ENCODE data around the gene CACNA2D4. TPM values are rescaled to one million over a fixed set of nuclear protein-coding genes. Genes with fewer than 3 reads are reported as not detected.
A peak's percentile ranks its signal among the peaks of the same experiment; 100 is the strongest.

The CACNA2D4 gene
- total and polyA plus RNA-seq, 2 donors from 2014 or later: 2.5 to 7.3 TPM

- FAIRE-seq (no peak), DNase-seq (peak in 2 of 5 donors; percentile 9 to 52)
- no peak overlapping the region for H3K4me3 ChIP-seq (ENCODE audit: low read length in 3 of 3)
- H3K9ac ChIP-seq (ENCODE audit: low read length in 3 of 3): no peak overlapping the region
- intact Hi-C loops (cut with DNase I): no loop called here
- no peaks in the 10 kb centered on the region for H3K36me3 ChIP-seq (ENCODE audit: control insufficient read depth in 2 of 3, insufficient read depth in 3 of 3, low read length in 3 of 3)
- H3K9me3 ChIP-seq (ENCODE audit: control insufficient read depth in 2 of 3, insufficient read depth in 1 of 3, low read length in 3 of 3): no peaks in the 10 kb centered on the region
- no peaks in the 10 kb centered on the region for H3K27me3 ChIP-seq (ENCODE audit: control insufficient read depth, insufficient read depth, low read length)
- H3K4me1 ChIP-seq (ENCODE audit: control insufficient read depth in 2 of 3, insufficient read depth in 2 of 3, low read depth in 1 of 3, low read length in 3 of 3): no peaks in the 10 kb centered on the region
- no peak overlapping the region for H3K27ac ChIP-seq (ENCODE audit: low read depth in 2 of 2, low read length in 2 of 2)
- TF ChIP-seq CTCF (IDR thresholded peaks at IDR 0.05; ENCODE audit: borderline replicate concordance, extremely low read depth, insufficient read depth): no peak
Measured at GRCh38 chr12:1922075-1922709, 3.7 kb upstream of the CACNA2D4 start.

DNA sequence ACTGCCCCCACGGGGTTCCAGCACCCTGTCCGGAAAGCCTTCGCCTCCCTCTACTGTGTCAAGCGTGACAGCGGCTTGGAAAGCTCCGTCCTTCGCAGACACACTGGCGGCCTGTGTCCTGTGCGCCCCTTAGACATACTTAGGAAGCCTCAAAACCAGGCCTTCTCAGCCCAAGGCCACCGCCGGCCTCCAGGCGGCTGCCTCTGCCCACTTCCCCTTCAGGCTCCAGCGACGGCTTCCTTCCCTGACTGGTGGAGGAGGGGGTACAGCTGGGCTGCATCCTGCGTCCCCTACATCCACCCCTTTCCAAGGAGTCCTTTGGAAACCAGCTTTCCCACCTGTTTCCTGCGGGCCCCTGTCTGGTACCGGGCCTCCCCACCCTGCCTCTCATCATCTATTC lies 2.5 kb upstream of the CACNA2D4 start:
- no peak for FAIRE-seq
- H3K4me3 ChIP-seq (ENCODE audit: low read length in 3 of 3): no peak overlapping the region
- no peak overlapping the region for H3K9ac ChIP-seq (ENCODE audit: low read length in 3 of 3)
- H3K9me3 ChIP-seq (ENCODE audit: control insufficient read depth in 2 of 3, insufficient read depth in 1 of 3, low read length in 3 of 3): no peaks in the 10 kb centered on the region
- peak in 1 of 5 donors; percentile 30 for DNase-seq
- no peaks in the 10 kb centered on the region for H3K27me3 ChIP-seq (ENCODE audit: control insufficient read depth, insufficient read depth, low read length)
- no peak overlapping the region for H3K27ac ChIP-seq (ENCODE audit: low read depth in 2 of 2, low read length in 2 of 2)
- H3K4me1 ChIP-seq (ENCODE audit: control insufficient read depth in 2 of 3, insufficient read depth in 2 of 3, low read depth in 1 of 3, low read length in 3 of 3): no peaks in the 10 kb centered on the region
- intact Hi-C loops (cut with DNase I): no loop called here
- H3K36me3 ChIP-seq (ENCODE audit: control insufficient read depth in 2 of 3, insufficient read depth in 3 of 3, low read length in 3 of 3): no peaks in the 10 kb centered on the region
- no peak for TF ChIP-seq CTCF (IDR thresholded peaks at IDR 0.05; ENCODE audit: borderline replicate concordance, extremely low read depth, insufficient read depth)

GRCh38 chr12:1920436-1920835 lies 2.0 kb upstream of the CACNA2D4 start:
- H3K4me3 ChIP-seq (ENCODE audit: low read length in 3 of 3): no peak overlapping the region
- H3K4me1 ChIP-seq (ENCODE audit: control insufficient read depth in 2 of 3, insufficient read depth in 2 of 3, low read depth in 1 of 3, low read length in 3 of 3): no peaks in the 10 kb centered on the region
- no peak overlapping the region for H3K9ac ChIP-seq (ENCODE audit: low read length in 3 of 3)
- DNase-seq (peak in 1 of 5 donors; percentile 23), FAIRE-seq (no peak)
- no peak overlapping the region for H3K27ac ChIP-seq (ENCODE audit: low read depth in 2 of 2, low read length in 2 of 2)
- no peaks in the 10 kb centered on the region for H3K36me3 ChIP-seq (ENCODE audit: control insufficient read depth in 2 of 3, insufficient read depth in 3 of 3, low read length in 3 of 3)
- H3K27me3 ChIP-seq (ENCODE audit: control insufficient read depth, insufficient read depth, low read length): no peaks in the 10 kb centered on the region
- intact Hi-C loops (cut with DNase I): no loop called here
- TF ChIP-seq CTCF (IDR thresholded peaks at IDR 0.05; ENCODE audit: borderline replicate concordance, extremely low read depth, insufficient read depth): no peak
- H3K9me3 ChIP-seq (ENCODE audit: control insufficient read depth in 2 of 3, insufficient read depth in 1 of 3, low read length in 3 of 3): no peaks in the 10 kb centered on the region

DNA sequence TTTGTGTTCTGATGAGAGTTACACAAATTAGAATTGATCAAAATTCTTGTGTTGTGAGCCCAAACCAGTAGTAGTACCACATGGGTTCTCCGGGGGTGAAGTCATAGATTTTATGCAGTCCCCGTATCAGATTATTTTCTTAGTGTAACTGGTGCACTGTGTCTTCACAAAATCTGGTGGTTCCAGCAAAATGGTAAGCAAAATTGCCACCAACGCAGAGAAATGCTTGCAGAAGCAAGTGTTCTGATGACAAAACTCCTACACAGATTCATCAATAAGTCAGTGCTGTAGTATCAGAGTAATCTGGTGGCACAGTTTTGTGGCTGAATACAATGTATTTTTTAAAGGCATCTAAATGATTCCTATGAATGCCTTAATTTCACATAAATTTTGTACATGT lies 1.3 kb upstream of the CACNA2D4 start:
- FAIRE-seq: no peak
- no peak overlapping the region for H3K9ac ChIP-seq (ENCODE audit: low read length in 3 of 3)
- H3K4me3 ChIP-seq (ENCODE audit: low read length in 3 of 3): no peak overlapping the region
- H3K27ac ChIP-seq (ENCODE audit: low read depth in 2 of 2, low read length in 2 of 2): no peak overlapping the region
- H3K36me3 ChIP-seq (ENCODE audit: control insufficient read depth in 2 of 3, insufficient read depth in 3 of 3, low read length in 3 of 3): no peaks in the 10 kb centered on the region
- intact Hi-C loops (cut with DNase I): no loop called here
- H3K4me1 ChIP-seq (ENCODE audit: control insufficient read depth in 2 of 3, insufficient read depth in 2 of 3, low read depth in 1 of 3, low read length in 3 of 3): no peaks in the 10 kb centered on the region
- no peak for TF ChIP-seq CTCF (IDR thresholded peaks at IDR 0.05; ENCODE audit: borderline replicate concordance, extremely low read depth, insufficient read depth)
- no peaks in the 10 kb centered on the region for H3K27me3 ChIP-seq (ENCODE audit: control insufficient read depth, insufficient read depth, low read length)
- H3K9me3 ChIP-seq (ENCODE audit: control insufficient read depth in 2 of 3, insufficient read depth in 1 of 3, low read length in 3 of 3): no peaks in the 10 kb centered on the region
- no peak for DNase-seq
